ENCODE results near the gene ITGBL1. TPM values are rescaled to one million over a fixed set of nuclear protein-coding genes. Genes with fewer than 3 reads are reported as not detected.

Gene ITGBL1
- total RNA-seq, 4 donors from 2014 or later: 5.0 to 21.5 (median 8.8) TPM

- no peak overlapping the region for H3K4me3 ChIP-seq (ENCODE audit: low read depth, poor library complexity, severe bottlenecking)
- no peak for TF ChIP-seq POLR2A (IDR thresholded peaks at IDR 0.05)
- TF ChIP-seq CTCF (IDR thresholded peaks at IDR 0.05): no peak
- no peak for DNase-seq (ENCODE audit: low spot score in 2 of 2)
- intact Hi-C loops (cut with DNase I; ENCODE audit: low total_unique reads): no loop called here
- WGBS, 2 donors: 43 to 45% methylated on average over 1 of the region's 1 CpG
These were observed 176.4 kb downstream of the ITGBL1 start for GRCh38 chr13:101628900-101629299.

GRCh38 chr13:101631395-101631794, 178.9 kb downstream of the ITGBL1 start:
- H3K4me3 ChIP-seq (ENCODE audit: low read depth, poor library complexity, severe bottlenecking): no peak overlapping the region
- no peak for DNase-seq (ENCODE audit: low spot score in 2 of 2)
- TF ChIP-seq CTCF (IDR thresholded peaks at IDR 0.05) (no peak), POLR2A (IDR thresholded peaks at IDR 0.05) (no peak)
- intact Hi-C loops (cut with DNase I; ENCODE audit: low total_unique reads): no loop called here

GRCh38 chr13:101634142-101634541, 181.7 kb downstream of the ITGBL1 start:
- no peak for DNase-seq (ENCODE audit: low spot score in 2 of 2)
- WGBS, 2 donors: 75 to 84% methylated on average over 2 of the region's 2 CpGs
- TF ChIP-seq POLR2A (IDR thresholded peaks at IDR 0.05) (no peak), CTCF (IDR thresholded peaks at IDR 0.05) (no peak)
- intact Hi-C loops (cut with DNase I; ENCODE audit: low total_unique reads): no loop called here
- no peak overlapping the region for H3K4me3 ChIP-seq (ENCODE audit: low read depth, poor library complexity, severe bottlenecking)

GRCh38 chr13:101639711-101640110, 187.2 kb downstream of the ITGBL1 start:
- intact Hi-C loops (cut with DNase I; ENCODE audit: low total_unique reads): no loop called here
- H3K4me3 ChIP-seq (ENCODE audit: low read depth, poor library complexity, severe bottlenecking): no peak overlapping the region
- DNase-seq (ENCODE audit: low spot score in 2 of 2): no peak
- 64 to 78% methylated on average over 1 of the region's 1 CpG for WGBS, 2 donors
- no peak for TF ChIP-seq CTCF (IDR thresholded peaks at IDR 0.05)
- TF ChIP-seq POLR2A (IDR thresholded peaks at IDR 0.05): no peak

- TF ChIP-seq POLR2A (IDR thresholded peaks at IDR 0.05) (no peak), CTCF (IDR thresholded peaks at IDR 0.05) (no peak)
- 51 to 62% methylated on average over 2 of the region's 2 CpGs for WGBS, 2 donors
- intact Hi-C loops (cut with DNase I; ENCODE audit: low total_unique reads): no loop called here
- no peak for DNase-seq (ENCODE audit: low spot score in 2 of 2)
- H3K4me3 ChIP-seq (ENCODE audit: low read depth, poor library complexity, severe bottlenecking): no peak overlapping the region
These were observed 188.4 kb downstream of the ITGBL1 start for GRCh38 chr13:101640788-101641400.

- 81 to 91% methylated on average over 1 of the region's 1 CpG for WGBS, 2 donors
- intact Hi-C loops (cut with DNase I; ENCODE audit: low total_unique reads): no loop called here
- no peak for TF ChIP-seq CTCF (IDR thresholded peaks at IDR 0.05)
- TF ChIP-seq POLR2A (IDR thresholded peaks at IDR 0.05): no peak
- no peak overlapping the region for H3K4me3 ChIP-seq (ENCODE audit: low read depth, poor library complexity, severe bottlenecking)
- DNase-seq (ENCODE audit: low spot score in 2 of 2): no peak
These were observed 193.4 kb downstream of the ITGBL1 start for GRCh38 chr13:101645871-101646270.

All from lower leg skin (tissue), 4 donors.